Jurkat, Clone E6-1 (cell line): Measurements from ENCODE around the gene FGF14.

Experiments used
- DNase-seq: peaks from one replicate; pipeline ENCODE4 v3.0.0-alpha.2; 2011; ENCODE audit warnings: low read depth, low spot score
- H3K4me3 ChIP-seq: 2 replicates; pipeline ENCODE4 v1.5.1; 2011; ENCODE audit warnings: mild to moderate bottlenecking, low read length, control low read depth, moderate library complexity

The FGF14 gene

DNA sequence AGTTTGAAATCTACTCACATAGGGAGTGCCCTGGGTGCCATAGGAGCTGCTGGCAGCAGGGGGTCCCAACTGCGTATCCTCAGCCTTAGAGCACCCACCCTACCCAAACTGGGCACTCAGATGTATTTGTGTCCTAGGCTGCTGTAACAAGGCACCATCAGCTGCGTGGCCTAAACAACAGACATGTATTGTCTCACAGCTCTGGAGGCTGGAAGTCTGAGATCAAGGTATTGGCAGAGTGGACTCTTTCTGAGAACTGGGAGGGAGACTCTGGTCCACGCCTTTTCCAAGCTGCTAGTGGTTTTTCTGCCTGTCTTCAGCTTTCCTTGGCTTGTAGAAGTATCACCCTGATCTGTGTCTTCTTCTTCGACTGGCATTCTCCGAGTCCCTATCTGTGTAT, 83.6 kb downstream of the FGF14 start:
- H3K4me3 ChIP-seq = no peak overlapping the region
- DNase-seq = no peak

DNA sequence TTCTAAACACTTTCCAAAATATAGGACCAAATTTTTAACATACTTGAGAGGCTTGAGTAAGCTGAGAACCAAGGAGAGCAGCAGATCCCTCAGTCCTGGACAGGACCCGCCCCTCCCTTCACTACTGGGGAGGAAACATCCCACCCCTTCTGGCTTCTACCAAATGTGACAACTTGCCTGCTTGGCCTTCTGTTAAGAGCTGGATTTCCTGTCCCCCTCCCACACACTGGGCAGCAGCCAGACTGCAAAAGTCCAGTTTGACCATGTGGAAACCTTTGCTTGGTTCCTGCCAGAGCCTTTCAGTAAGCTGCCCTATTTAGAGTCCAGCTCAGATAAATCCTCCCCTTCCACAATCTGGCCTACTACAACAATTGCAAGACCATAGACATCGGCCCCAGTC, 84.3 kb downstream of the FGF14 start:
- no peak overlapping the region for H3K4me3 ChIP-seq
- no peak for DNase-seq

GRCh38 chr13:102316732-102317131, 85.1 kb downstream of the FGF14 start:
- no peak for DNase-seq
- no peak overlapping the region for H3K4me3 ChIP-seq

DNA sequence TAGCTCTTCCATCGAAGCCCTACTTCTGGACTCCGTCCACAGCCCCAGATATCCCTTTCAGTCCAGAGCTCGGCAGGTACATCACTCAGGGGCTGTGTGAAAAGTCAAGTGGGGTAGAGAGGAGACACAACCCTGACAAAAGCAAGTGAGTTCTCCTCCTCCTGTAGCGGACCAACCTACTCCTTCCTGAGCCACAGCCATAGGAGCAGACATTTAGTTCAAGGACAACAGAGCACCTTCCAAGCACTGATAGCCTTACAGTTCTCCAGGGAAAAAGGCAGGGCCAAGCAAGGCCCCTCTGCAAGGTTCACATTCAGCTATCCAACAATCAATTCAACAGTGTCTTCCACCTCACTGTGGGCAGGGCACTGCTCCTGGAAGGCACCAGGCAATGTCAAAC, 89.0 kb downstream of the FGF14 start:
- H3K4me3 ChIP-seq = no peak overlapping the region
- DNase-seq = no peak

- no peak for DNase-seq
- no peak overlapping the region for H3K4me3 ChIP-seq
Observed at GRCh38 chr13:102311901-102312300, 89.9 kb downstream of the FGF14 start.

GRCh38 chr13:102311419-102311796, 90.4 kb downstream of the FGF14 start:
- DNase-seq = no peak
- H3K4me3 ChIP-seq = no peak overlapping the region

- no peak for DNase-seq
- no peak overlapping the region for H3K4me3 ChIP-seq
Observed at GRCh38 chr13:102310691-102311418, 91.0 kb downstream of the FGF14 start.

- H3K4me3 ChIP-seq = no peak overlapping the region
- no peak for DNase-seq
Observed at GRCh38 chr13:102309110-102309509, 92.7 kb downstream of the FGF14 start.

GRCh38 chr13:102302534-102302933, 99.3 kb downstream of the FGF14 start:
- no peak overlapping the region for H3K4me3 ChIP-seq
- DNase-seq = no peak

- DNase-seq = no peak
- no peak overlapping the region for H3K4me3 ChIP-seq
Observed at GRCh38 chr13:102300379-102300778, 101.5 kb downstream of the FGF14 start.

- no peak for DNase-seq
- no peak overlapping the region for H3K4me3 ChIP-seq
Observed at GRCh38 chr13:102299366-102299765, 102.5 kb downstream of the FGF14 start.

GRCh38 chr13:102298051-102298450, 103.8 kb downstream of the FGF14 start:
- no peak for DNase-seq
- H3K4me3 ChIP-seq = no peak overlapping the region

DNA sequence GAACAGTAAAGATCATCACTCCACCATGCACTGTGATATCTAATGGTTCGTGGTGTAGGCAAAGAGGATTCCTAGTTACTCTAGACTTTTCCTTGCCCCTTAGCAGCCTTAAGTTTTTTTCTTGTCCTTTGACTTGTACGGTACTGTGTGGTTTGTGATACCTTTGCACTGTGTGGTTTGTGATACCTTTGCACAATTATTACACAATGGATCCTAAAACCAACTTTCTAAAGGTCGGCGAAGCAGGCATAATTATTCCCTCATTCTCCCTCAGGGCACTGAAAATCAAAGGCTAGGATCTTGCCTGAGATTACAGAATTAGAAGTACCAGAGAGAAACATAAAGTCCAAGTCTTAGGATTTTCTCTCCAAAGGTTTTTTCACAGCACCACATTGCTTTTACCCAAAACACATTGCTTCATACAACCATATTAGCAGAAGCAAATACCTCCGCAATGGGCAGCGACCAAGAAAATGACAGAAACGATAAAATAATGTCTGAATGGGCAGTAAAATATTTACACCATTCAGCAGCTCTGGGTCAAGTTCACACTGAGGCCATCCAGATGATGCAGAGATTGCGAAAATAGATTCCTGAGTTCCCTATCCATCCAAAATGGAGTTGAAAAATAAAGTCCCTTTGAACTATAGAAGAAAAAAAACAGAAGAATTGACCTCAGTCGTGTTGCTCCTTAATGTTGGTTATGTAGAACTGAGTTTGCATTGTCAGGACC, 106.4 kb downstream of the FGF14 start:
- H3K4me3 ChIP-seq = no peak overlapping the region
- DNase-seq = no peak

DNA sequence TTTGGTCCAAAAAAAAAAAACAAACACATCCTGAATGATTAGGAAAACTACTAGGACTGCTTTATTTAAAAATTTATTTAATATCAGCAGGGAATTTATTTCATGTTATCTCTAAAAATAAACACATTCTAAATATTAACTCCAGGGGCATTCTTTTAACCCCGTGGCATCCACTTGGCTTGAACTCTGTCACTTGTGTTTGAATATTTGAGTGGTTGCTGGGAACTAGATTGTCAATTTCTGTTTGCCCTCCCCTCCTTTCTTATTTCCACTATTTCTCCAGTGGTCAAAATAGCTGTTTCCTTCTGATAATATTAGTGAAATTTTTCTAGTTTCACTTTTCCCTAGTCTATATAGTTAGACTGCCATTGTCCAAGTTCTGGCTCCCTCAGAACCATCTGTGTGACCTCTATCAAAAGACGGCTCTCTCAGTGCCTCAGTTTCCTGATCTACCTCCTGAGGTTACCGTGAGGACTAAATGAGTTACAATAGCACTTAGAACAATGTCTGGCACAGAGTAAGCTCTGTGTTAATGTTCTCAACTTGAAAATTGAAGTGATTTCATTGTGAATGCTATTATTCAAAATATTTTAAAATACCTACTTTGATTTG, 107.3 kb downstream of the FGF14 start:
- no peak overlapping the region for H3K4me3 ChIP-seq
- no peak for DNase-seq

DNA sequence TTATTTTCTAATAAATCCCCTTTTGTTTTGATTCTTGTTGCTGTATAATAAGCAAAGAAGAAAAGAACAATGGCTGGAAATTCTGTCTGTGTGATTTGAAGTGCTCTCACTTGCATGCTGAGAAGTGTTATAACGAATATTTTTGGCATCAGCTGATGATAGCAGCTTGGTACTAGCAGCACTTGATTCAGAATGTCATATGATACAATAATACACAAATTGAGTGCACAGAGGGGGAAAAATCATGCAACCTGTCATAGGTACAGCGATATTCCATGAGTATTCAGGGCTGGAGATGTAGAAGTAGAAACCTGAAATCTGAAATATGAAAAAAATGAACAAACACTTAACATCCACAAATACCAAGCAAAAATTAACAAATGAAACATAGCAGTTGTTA, 108.1 kb downstream of the FGF14 start:
- no peak for DNase-seq
- H3K4me3 ChIP-seq = no peak overlapping the region

DNA sequence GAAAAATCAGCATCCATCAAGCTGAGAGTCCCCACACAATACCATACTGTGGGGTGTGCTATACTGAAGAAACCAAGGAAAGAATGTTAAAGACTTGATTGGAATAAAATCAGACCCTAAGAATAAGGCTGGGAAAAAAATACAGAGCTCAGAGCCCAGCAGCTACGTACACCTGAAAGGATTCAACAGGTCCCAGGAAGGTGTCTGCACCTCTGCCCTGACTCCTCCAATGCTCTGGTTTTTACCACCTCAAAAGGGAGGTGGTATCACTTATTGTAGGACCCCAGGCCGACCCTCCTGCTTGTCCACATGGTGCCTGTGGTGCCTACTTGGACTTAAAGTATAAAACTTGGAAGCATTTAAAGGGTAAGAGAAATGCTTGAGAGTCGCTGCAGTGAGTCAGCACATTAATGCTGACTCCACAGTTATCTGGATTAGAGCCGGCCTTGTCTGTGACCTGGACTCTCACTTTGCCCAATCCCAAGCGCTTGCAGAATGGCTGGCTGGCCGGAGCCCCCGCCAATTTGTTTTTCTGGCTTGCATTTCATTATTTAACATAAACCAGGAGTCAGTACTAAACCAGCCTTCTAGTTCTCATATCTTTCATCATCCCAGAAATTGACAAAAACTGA, 110.1 kb downstream of the FGF14 start:
- H3K4me3 ChIP-seq = no peak overlapping the region
- DNase-seq = no peak

GRCh38 chr13:102289606-102290005, 112.2 kb downstream of the FGF14 start:
- H3K4me3 ChIP-seq = no peak overlapping the region
- no peak for DNase-seq

DNA sequence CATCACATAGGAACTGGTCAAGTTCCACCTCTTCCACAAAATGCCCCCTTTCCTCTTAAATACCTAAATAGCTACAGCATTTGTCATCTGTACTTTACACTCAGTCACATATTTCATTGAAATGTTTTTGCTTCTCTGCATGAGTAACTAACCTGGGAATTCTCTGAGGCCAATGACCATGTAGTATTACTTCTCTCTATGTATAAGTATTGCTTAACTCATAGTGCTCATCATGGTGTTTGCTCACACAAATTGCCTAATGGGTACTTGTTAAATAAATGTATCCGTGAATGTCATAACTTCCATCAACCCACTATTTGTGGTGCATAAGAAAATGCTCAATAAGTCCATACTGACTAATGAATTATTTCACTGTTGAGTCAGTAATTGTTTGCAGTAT, 115.5 kb downstream of the FGF14 start:
- no peak for DNase-seq
- no peak overlapping the region for H3K4me3 ChIP-seq

- H3K4me3 ChIP-seq = no peak overlapping the region
- no peak for DNase-seq
Observed at GRCh38 chr13:102280366-102280765, 121.5 kb downstream of the FGF14 start.

DNA sequence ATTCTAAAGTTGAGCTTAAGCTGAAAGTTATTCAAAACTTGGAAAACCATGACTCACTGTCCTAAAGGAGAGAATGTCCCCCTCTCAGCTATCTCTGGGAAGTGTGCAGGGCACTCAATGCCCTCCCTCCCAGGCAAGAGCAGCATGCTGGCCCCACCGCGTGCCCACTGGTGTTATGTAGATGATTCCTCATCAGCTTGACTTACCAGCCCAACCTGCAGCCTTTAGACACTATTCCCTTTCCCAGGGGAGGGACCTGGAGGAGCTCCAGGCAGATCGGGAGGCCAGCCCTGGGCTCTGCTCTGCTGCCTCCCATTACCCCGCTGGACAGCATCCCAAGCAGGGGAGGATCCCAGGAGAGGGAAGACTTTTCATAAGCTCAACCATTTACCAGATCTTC, 124.6 kb downstream of the FGF14 start:
- H3K4me3 ChIP-seq = no peak overlapping the region
- no peak for DNase-seq
